BJ (cell line): ENCODE results near the gene ATP10D. TPM values are rescaled to one million over a fixed set of nuclear protein-coding genes. Genes with fewer than 3 reads are reported as not detected.

Source experiments
- CTCF ChIA-PET: fragments of 350-600 bp; formaldehyde crosslinking; extraction: SDS; loops from one replicate; lab custom pipeline; 2021; ENCODE audit warnings: antibody characterized with exemption, inconsistent platforms; lab: Yijun Ruan, JAX
- POLR2A ChIA-PET: fragments of 300-600 bp; sonication (Branson Sonifier 250); formaldehyde crosslinking; extraction: SDS; loops from one replicate; lab custom pipeline; 2021; ENCODE audit warnings: antibody characterized with exemption; lab: Charles Lee
- DNase-seq: peaks from one replicate; pipeline ENCODE4 v3.0.0-alpha.2; 2011; ENCODE audit warnings: low read depth
- H3K27me3 ChIP-seq: 2 replicates; pipeline ENCODE4 v1.6.0; 2011; ENCODE audit warnings: low read length; ENCODE audit not compliant: control insufficient read depth, insufficient read depth
- H3K36me3 ChIP-seq: 2 replicates; pipeline ENCODE4 v1.5.1; 2011; ENCODE audit warnings: low read length; ENCODE audit not compliant: control insufficient read depth, insufficient read depth
- H3K4me3 ChIP-seq: 2 replicates; pipeline ENCODE4 v1.5.1; 2011; ENCODE audit warnings: low read depth, mild to moderate bottlenecking, control low read depth, low read length
- CTCF ChIP-seq: IDR thresholded peaks from 2 replicates; pipeline ENCODE4 v1.5.1; 2011; ENCODE audit warnings: low read depth, mild to moderate bottlenecking, control low read depth, inconsistent platforms, low read length, moderate library complexity; ENCODE audit not compliant: insufficient read depth
- polyA plus RNA-seq: library from polyadenylated mRNA; depleted of rRNA; stranded (reverse); fragments of >200 nt; gene quantifications from 2 replicates; pipeline ENCODE4 v1.2.3, GENCODE V29; 2011

Gene ATP10D
- polyA plus RNA-seq, 1 experiment: 65.5 TPM

- CTCF ChIA-PET: no interaction called here
- H3K27me3 ChIP-seq: no peaks in the 10 kb centered on the region
- no peak for TF ChIP-seq CTCF
- POLR2A ChIA-PET: no interaction called here
- DNase-seq: no peak
- no peaks in the 10 kb centered on the region for H3K36me3 ChIP-seq
- no peak overlapping the region for H3K4me3 ChIP-seq
Measured at GRCh38 chr4:47615385-47615784, 130.3 kb downstream of the ATP10D start.

- TF ChIP-seq CTCF: no peak
- Histone ChIP-seq H3K27me3 (no peaks in the 10 kb centered on the region), H3K4me3 (no peak overlapping the region), H3K36me3 (no peaks in the 10 kb centered on the region)
- CTCF ChIA-PET: no interaction called here
- POLR2A ChIA-PET: no interaction called here
- DNase-seq: no peak
Measured at GRCh38 chr4:47617607-47618006, 132.5 kb downstream of the ATP10D start.

DNA sequence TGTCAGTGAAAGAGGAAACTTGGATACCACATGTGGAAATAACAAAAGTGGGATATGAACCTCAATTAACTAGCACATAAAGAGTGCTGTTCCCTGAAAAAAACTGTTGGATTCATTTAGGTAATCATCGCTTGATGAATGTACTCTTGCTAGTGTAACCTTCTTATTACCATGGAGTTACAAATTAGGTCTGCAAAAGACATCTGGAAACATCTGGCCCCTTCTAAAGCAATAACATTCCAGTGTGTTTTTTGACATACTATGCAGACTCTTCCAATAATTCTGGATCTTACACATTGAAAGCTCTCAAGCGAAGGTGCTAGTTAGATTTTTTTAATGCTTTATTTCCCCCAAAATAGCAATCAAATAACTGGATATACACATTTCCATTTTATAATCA, 134.6 kb downstream of the ATP10D start:
- H3K36me3 ChIP-seq: no peaks in the 10 kb centered on the region
- ChIA-PET POLR2A (no interaction called here), CTCF (no interaction called here)
- H3K4me3 ChIP-seq: no peak overlapping the region
- DNase-seq: no peak
- no peak for TF ChIP-seq CTCF
- no peaks in the 10 kb centered on the region for H3K27me3 ChIP-seq

- DNase-seq: no peak
- Histone ChIP-seq H3K36me3 (no peaks in the 10 kb centered on the region), H3K27me3 (no peaks in the 10 kb centered on the region), H3K4me3 (no peak overlapping the region)
- ChIA-PET CTCF (no interaction called here), POLR2A (no interaction called here)
- no peak for TF ChIP-seq CTCF
Measured at GRCh38 chr4:47621181-47621580, 136.1 kb downstream of the ATP10D start.

DNA sequence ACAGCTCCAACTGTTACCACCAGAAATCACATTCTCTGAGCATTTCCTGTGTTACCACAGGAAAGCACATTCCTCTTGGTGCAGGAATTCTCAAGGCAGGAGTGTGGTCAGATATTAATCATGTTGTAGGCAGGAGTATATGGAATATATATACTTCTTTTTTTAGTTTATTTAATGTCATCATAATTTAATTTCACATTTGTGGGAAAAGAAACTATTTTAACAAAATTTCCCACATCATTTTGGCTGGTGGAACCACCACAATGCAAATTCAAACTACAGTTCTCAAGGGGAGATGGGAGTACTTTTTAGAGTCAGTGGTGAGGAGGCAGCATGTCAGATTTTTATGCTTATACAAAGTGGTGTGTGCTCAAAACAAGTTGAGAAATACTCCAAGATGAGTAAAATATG, 139.0 kb downstream of the ATP10D start:
- POLR2A ChIA-PET: interaction anchor here (0.5 kb wide), 1 partner anchor 131 kb away, joined by 11 read pairs; no protein-coding TSS in a partner anchor

More for the DNA sequence above, 139.0 kb downstream of the ATP10D start:
- no peaks in the 10 kb centered on the region for H3K36me3 ChIP-seq
- DNase-seq: no peak
- no peak for TF ChIP-seq CTCF
- no peaks in the 10 kb centered on the region for H3K27me3 ChIP-seq
- CTCF ChIA-PET: interaction anchor here (0.8 kb wide), 1 partner anchor 28 kb away, joined by 3 read pairs; no protein-coding TSS in a partner anchor
- H3K4me3 ChIP-seq: no peak overlapping the region
